HUES48 (cell line): ENCODE results near the gene CYP2E1.
"Not testable (repeated sequence)": the region's sequence is repeated elsewhere in the genome, so short reads cannot be mapped to it uniquely, and the experiment has no call there.

ENCODE experiments used
- H3K27ac ChIP-seq: one replicate; pipeline ENCODE4 v1.7.0; 2013; ENCODE audit warnings: low read depth, low read length, inconsistent platforms
- H3K27me3 ChIP-seq: 2 replicates; pipeline ENCODE4 v1.6.1; 2013; ENCODE audit warnings: mild to moderate bottlenecking, low read length; ENCODE audit not compliant: control insufficient read depth, insufficient read depth
- H3K36me3 ChIP-seq: 2 replicates; pipeline ENCODE4 v1.6.1; 2013; ENCODE audit warnings: low read length; ENCODE audit not compliant: control insufficient read depth, insufficient read depth
- H3K4me1 ChIP-seq: 2 replicates; pipeline ENCODE4 v1.6.1; 2013; ENCODE audit warnings: mild to moderate bottlenecking, low read length; ENCODE audit not compliant: control insufficient read depth, insufficient read depth
- H3K4me3 ChIP-seq: 2 replicates; pipeline ENCODE4 v1.5.1; 2013; ENCODE audit warnings: mild to moderate bottlenecking, low read depth, low read length
- H3K9ac ChIP-seq: 2 replicates; pipeline ENCODE4 v1.6.1; 2013; ENCODE audit warnings: mild to moderate bottlenecking, low read depth, low read length, moderate library complexity
- H3K9me3 ChIP-seq: 2 replicates; pipeline ENCODE4 v1.6.1; 2013; ENCODE audit warnings: low read length; ENCODE audit not compliant: control insufficient read depth, insufficient read depth

CYP2E1 gene

GRCh38 chr10:133509700-133510099 lies 17.5 kb upstream of the CYP2E1 start:
- H3K27me3 ChIP-seq, result no peaks in the 10 kb centered on the region
- no peak overlapping the region for H3K4me3 ChIP-seq
- H3K9ac ChIP-seq, result no peak overlapping the region
- H3K27ac ChIP-seq, result no peak overlapping the region
- H3K36me3 ChIP-seq, result no peaks in the 10 kb centered on the region
- H3K4me1 ChIP-seq, result no peaks in the 10 kb centered on the region
- H3K9me3 ChIP-seq, result peaks cover 79% of the 10 kb centered on the region

- Histone ChIP-seq H3K27ac (no peak overlapping the region), H3K9me3 (peaks cover 91% of the 10 kb centered on the region), H3K4me1 (no peaks in the 10 kb centered on the region), H3K27me3 (no peaks in the 10 kb centered on the region), H3K9ac (no peak overlapping the region), H3K36me3 (no peaks in the 10 kb centered on the region), H3K4me3 (no peak overlapping the region)
Observed at GRCh38 chr10:133511408-133511807, 15.8 kb upstream of the CYP2E1 start.

GRCh38 chr10:133511907-133512528 lies 15.1 kb upstream of the CYP2E1 start:
- Histone ChIP-seq H3K9me3 (peaks cover 91% of the 10 kb centered on the region), H3K27ac (no peak overlapping the region), H3K9ac (no peak overlapping the region), H3K4me1 (no peaks in the 10 kb centered on the region), H3K36me3 (no peaks in the 10 kb centered on the region), H3K27me3 (no peaks in the 10 kb centered on the region), H3K4me3 (no peak overlapping the region)

- H3K9me3 ChIP-seq, result peaks cover 94% of the 10 kb centered on the region
- H3K27me3 ChIP-seq, result no peaks in the 10 kb centered on the region
- H3K4me3 ChIP-seq, result no peak overlapping the region
Observed at GRCh38 chr10:133515471-133515870, 11.7 kb upstream of the CYP2E1 start.

GRCh38 chr10:133516057-133516456 lies 11.1 kb upstream of the CYP2E1 start:
- Histone ChIP-seq H3K9ac (no peak overlapping the region), H3K36me3 (no peaks in the 10 kb centered on the region), H3K27ac (no peak overlapping the region), H3K9me3 (peaks cover 94% of the 10 kb centered on the region), H3K4me1 (no peaks in the 10 kb centered on the region), H3K27me3 (no peaks in the 10 kb centered on the region), H3K4me3 (no peak overlapping the region)

More at GRCh38 chr10:133515471-133515870, 11.7 kb upstream of the CYP2E1 start:
- Histone ChIP-seq H3K9ac (no peak overlapping the region), H3K36me3 (no peaks in the 10 kb centered on the region), H3K4me1 (no peaks in the 10 kb centered on the region), H3K27ac (no peak overlapping the region)

- not testable (repeated sequence) for H3K4me3 ChIP-seq, H3K27me3 ChIP-seq, H3K36me3 ChIP-seq, H3K9ac ChIP-seq, H3K27ac ChIP-seq, H3K4me1 ChIP-seq
- H3K9me3 ChIP-seq, result peaks cover 94% of the 10 kb centered on the region
Observed at GRCh38 chr10:133518517-133518916, 8.6 kb upstream of the CYP2E1 start.

- H3K27ac ChIP-seq, result no peak overlapping the region
- H3K9ac ChIP-seq, result no peak overlapping the region
- H3K4me1 ChIP-seq, result no peaks in the 10 kb centered on the region
- H3K4me3 ChIP-seq, result no peak overlapping the region
- H3K27me3 ChIP-seq, result no peaks in the 10 kb centered on the region
- no peaks in the 10 kb centered on the region for H3K36me3 ChIP-seq
- H3K9me3 ChIP-seq, result peaks cover 95% of the 10 kb centered on the region
Observed at GRCh38 chr10:133520193-133520738, 6.9 kb upstream of the CYP2E1 start.

GRCh38 chr10:133523631-133524203 lies 3.4 kb upstream of the CYP2E1 start:
- H3K9me3 ChIP-seq, result peaks cover 96% of the 10 kb centered on the region

GRCh38 chr10:133525444-133525843 lies 1.7 kb upstream of the CYP2E1 start:
- no peak overlapping the region for H3K27ac ChIP-seq

More at GRCh38 chr10:133523631-133524203, 3.4 kb upstream of the CYP2E1 start:
- Histone ChIP-seq H3K36me3 (no peaks in the 10 kb centered on the region), H3K27me3 (no peaks in the 10 kb centered on the region), H3K4me1 (no peaks in the 10 kb centered on the region), H3K4me3 (no peak overlapping the region), H3K9ac (no peak overlapping the region), H3K27ac (no peak overlapping the region)

GRCh38 chr10:133527771-133528271 lies 658 bp downstream of the CYP2E1 start:
- H3K4me1 ChIP-seq, result no peaks in the 10 kb centered on the region
- no peak overlapping the region for H3K9ac ChIP-seq
- no peak overlapping the region for H3K27ac ChIP-seq
- no peak overlapping the region for H3K4me3 ChIP-seq
- no peaks in the 10 kb centered on the region for H3K27me3 ChIP-seq
- H3K9me3 ChIP-seq, result peaks cover 97% of the 10 kb centered on the region
- no peaks in the 10 kb centered on the region for H3K36me3 ChIP-seq

More at GRCh38 chr10:133525444-133525843, 1.7 kb upstream of the CYP2E1 start:
- Histone ChIP-seq H3K36me3 (no peaks in the 10 kb centered on the region), H3K27me3 (no peaks in the 10 kb centered on the region), H3K9ac (no peak overlapping the region), H3K4me3 (no peak overlapping the region), H3K4me1 (no peaks in the 10 kb centered on the region), H3K9me3 (peaks cover 96% of the 10 kb centered on the region)

- no peak overlapping the region for H3K27ac ChIP-seq
- H3K27me3 ChIP-seq, result no peaks in the 10 kb centered on the region
- H3K36me3 ChIP-seq, result no peaks in the 10 kb centered on the region
- H3K9me3 ChIP-seq, result peaks cover 97% of the 10 kb centered on the region
- H3K9ac ChIP-seq, result no peak overlapping the region
- no peak overlapping the region for H3K4me3 ChIP-seq
- H3K4me1 ChIP-seq, result no peaks in the 10 kb centered on the region
Observed at GRCh38 chr10:133528296-133528844, 1.2 kb downstream of the CYP2E1 start.
